22Rv1 (cell line): ENCODE results near the gene GMPPA.

Source experiments
- H3K27ac ChIP-seq: fragments of 450-650 bp; 2 replicates; pipeline ENCODE4 v1.5.1; 2017
- ZFX ChIP-seq: fragments of 450-650 bp; IDR thresholded peaks from 2 replicates; pipeline ENCODE4 v1.6.1; 2017; ENCODE audit warnings: antibody characterized with exemption, borderline replicate concordance
- TF ChIP-seq, protein P1 (sequence below): fragments of 450-650 bp; IDR thresholded peaks from 2 replicates; pipeline ENCODE4 v1.5.1; 2017; ENCODE audit warnings: mild to moderate bottlenecking

The GMPPA gene

DNA sequence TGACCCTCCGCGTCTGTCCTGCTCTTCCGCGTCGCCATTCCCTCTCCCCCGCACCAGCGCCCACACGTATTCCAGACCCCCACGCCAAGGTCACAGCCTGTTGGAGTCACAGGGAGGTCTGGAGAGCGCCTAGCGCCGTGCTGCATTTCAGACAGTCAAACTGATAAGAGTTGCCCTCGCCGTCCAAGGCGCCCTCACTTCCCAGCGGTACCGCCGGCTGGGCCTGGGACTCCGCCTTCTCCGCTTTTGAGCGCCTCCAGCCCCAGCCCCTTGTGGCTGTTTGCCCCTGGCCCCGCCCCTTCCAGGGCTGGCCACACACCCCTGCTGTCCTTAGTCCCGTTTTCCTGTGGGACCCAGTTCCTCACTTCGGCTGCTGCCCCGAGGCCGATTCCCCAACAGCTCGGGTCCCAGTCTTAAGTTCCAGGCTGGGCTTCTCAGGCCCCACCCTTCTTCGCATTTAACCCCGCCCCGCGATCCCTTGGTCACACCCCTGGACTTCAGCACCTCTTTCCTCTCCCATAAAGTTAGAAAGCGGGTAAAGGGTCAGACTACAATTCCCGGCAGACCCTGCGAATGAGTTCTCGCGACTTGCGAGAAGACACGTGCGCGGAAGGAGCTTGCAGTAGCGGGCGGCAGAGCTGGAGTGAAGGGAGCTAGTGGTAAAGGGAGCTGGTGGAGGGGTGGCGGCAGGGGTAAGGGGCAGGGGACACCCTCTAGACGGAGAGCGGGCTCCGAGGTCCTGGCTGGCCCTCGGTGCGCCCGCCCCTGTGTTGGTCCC, at the start of gene GMPPA:
Gene GMPPA (plus strand): TSS at position 612 of the 778 bp plus-strand sequence. CDS start 1,085 bp downstream, outside the sequence.
- TF ChIP-seq, protein P1, sequence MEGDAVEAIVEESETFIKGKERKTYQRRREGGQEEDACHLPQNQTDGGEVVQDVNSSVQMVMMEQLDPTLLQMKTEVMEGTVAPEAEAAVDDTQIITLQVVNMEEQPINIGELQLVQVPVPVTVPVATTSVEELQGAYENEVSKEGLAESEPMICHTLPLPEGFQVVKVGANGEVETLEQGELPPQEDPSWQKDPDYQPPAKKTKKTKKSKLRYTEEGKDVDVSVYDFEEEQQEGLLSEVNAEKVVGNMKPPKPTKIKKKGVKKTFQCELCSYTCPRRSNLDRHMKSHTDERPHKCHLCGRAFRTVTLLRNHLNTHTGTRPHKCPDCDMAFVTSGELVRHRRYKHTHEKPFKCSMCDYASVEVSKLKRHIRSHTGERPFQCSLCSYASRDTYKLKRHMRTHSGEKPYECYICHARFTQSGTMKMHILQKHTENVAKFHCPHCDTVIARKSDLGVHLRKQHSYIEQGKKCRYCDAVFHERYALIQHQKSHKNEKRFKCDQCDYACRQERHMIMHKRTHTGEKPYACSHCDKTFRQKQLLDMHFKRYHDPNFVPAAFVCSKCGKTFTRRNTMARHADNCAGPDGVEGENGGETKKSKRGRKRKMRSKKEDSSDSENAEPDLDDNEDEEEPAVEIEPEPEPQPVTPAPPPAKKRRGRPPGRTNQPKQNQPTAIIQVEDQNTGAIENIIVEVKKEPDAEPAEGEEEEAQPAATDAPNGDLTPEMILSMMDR, result no peak
- no peak for TF ChIP-seq ZFX
- peak within 1 kb of the TSS; percentile 44 for H3K27ac ChIP-seq

DNA sequence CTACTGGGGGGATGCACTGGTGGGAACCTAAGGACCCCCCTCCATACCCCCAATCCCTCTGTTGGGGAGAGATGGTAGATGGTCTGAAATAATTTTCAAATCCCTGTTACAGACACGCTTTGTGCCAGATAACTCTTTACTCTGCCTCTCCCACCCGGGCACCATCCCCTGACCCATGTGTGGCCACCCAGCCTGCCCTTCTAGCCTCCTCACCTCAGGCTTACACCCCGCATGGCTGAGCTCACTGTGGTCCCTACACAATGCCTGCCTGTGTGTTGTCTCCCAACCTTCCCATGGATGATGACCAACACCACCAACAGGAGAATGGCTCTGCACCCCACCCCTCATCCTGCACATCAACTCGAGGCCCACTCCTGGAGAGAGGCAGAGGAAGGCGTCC, 49.1 kb upstream of the GMPPA start:
- TF ChIP-seq, protein P1, result no peak
- TF ChIP-seq ZFX, result no peak
- no peak overlapping the region for H3K27ac ChIP-seq

DNA sequence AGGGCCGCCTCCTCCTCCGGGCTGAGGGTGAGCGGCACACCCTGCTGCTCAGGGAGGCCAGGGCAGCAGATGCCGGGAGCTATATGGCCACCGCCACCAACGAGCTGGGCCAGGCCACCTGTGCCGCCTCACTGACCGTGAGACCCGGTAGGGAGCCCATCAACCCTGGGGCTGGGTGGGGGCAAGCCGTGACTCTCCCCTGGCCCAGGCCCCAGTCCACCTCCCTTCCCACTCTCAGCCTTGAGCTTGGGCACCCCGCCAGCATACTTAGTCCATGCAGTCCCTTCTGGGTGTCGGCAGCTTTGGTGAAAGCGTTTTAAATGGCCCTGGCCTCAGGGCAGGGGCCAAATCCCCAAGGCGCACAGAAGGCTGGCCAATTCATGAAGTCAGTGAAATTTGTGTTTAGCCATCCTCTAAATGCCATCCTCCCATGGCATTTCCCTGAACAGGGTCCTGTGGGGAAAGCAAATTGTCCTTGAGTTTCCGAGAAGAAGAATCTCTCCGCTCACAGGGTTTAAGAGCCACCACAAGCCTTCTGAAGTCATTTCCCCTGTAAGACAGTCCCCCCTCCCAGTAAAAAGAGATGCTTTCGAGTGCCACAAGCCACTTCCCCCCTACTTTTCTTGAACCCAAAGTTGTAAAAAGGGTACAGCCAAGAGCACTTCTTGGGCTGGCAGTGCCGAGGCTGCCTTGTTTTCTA, 46.9 kb upstream of the GMPPA start:
- TF ChIP-seq, protein P1, result no peak
- no peak for TF ChIP-seq ZFX
- no peak overlapping the region for H3K27ac ChIP-seq

DNA sequence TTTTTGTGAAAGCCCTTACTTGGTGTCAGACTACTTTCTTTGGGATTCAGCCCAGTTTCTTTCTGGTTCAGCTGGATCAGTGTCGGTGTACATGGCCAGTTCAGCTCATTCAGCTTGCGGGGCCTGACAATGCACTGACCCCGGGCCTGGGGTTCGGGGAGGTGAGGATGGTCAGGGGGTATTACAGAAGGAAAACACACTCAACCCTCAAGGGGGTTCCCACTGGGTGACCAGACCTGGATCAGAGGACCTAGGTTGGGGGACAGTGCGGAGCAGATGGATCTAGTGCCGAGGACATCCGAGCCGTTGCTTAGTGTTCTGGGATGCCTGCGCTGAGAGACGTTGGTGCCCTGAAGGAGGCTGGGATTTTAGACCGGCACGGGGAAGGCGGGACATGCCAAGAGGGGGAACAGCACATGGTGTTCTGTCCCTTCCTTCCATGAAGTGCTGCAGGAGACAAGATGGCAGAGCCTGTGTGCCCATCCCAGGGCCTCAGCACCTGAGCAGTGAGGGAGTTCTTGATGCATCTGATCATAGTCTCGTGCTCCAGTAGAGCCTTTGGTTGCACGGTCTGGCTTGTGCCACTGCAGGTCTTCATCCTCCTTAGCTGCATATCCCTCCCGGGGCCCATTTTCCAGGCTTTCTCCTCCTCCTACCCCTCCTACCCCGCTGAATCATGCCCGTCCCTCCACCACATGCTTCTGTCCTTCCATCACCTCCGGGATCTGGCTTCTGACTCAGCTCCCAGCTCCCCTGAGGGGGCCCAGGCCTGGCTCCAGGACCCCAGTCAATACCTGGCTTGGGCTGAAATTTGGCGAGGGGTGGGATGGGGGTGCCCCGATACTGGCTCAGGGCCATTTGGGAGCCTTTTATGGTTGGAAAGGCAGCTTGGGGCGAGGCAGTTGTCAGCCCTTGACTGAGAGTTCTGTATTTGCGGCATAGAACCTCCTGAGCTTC, 46.1 kb upstream of the GMPPA start:
- H3K27ac ChIP-seq, result no peak overlapping the region
- TF ChIP-seq, protein P1, result no peak
- no peak for TF ChIP-seq ZFX

DNA sequence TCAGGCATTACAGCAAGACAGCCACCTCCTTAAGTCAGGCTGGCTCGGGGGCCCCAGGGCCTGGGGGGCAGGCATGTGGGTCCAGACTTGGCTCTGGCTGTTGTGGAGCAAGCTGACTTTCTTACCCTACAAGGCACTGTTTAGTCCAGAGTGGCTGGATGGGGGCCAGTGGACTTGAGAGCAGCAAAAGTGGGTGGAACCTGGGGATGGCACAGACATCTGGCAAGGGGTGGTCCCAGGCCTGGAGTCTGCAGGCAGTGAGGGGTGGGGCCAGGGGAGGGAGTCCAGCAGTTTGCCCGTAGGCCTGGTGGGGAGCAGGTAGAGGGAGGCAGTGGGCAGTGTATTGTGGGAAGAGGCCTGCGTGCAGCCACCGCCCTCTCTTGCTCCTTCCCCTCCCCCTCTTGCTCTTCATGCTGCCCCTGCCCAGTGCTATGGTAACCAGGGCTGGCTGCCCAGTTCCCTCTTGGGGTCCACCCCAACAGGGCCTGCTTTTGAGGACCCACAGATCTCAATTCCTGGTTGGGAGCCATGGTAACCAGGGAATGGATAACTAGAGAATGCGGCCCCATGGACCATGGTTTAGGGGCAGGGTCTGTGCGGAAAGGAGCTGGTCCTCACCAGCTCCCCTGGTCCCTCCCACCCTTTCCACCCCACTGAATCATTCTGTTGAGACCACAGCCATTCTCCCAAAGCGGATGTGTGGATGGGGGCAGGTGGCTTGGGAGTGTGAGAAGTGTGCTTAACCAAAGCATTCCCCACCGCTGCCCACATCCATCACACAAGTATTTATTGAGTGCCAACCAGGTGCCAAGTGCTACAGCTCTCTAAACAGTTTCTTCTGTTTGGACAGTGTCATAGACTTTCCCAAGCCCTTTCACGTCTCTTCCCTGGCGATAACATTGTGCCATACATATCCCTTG, 44.8 kb upstream of the GMPPA start:
- TF ChIP-seq, protein P1, result no peak
- no peak for TF ChIP-seq ZFX
- H3K27ac ChIP-seq, result no peak overlapping the region

DNA sequence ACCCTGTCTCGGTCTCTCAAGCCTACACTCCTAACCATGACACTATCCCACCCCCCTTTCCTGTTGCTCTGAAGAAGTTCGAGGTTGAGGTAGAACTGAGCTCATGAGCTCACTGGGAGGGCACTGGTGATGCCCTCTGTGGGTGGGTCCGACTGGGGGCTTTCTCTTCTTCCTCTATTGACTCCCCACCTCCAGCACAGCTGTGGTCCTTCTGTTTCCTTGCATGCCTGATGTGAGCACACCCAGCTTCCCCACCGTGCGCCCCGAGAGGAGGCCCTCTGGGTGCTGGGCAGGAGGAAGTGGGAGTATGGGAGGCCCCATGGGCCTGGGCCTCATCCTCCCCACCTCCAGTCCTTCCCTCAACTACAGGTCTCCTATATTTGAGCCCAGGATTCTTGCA, 43.1 kb upstream of the GMPPA start:
- TF ChIP-seq, protein P1, result no peak
- no peak for TF ChIP-seq ZFX
- no peak overlapping the region for H3K27ac ChIP-seq
